Measurements from ENCODE around the gene GRAMD1A.
"Not testable (repeated sequence)": the region's sequence is repeated elsewhere in the genome, so short reads cannot be mapped to it uniquely, and the experiment has no call there.

The GRAMD1A gene

DNA sequence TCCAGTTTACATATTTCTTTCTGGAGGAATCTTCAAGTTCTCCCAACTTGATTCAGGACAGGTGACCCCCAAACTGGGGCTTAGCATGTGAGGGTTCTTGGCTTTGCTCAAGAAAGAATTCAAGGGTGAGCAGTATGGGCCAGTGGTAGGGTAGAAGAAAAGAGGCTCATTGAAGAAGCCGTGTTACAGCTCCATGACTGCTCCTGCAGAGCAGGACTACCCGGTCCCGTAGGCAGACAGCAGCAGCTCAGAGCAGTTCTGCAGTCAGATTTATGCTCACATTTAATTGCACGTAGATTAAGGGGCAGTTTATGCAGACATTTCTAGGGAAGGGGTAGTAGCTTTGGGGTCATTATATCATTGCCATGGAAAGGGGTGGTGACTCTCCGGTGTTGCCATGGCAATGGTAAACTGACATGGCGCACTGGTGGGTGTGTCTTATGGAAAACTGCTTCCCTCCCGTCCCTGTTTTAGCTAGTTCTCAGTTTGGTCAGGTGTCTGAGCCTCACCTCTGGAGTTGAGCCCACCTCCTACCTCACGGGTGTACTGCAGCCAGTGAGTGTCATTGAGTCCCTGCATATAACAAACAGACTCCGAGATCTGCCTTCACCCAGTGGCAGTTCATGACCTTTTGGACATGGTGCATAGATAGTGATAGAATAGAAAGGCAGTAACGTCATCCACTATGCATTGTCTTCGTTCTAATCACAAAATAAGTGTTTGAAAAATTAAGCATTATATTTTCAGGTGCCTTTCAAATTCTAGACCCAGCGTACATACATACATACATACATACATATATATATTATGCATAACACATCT is 20.1 kb upstream of the GRAMD1A start:
- no peak for DNase-seq

DNA sequence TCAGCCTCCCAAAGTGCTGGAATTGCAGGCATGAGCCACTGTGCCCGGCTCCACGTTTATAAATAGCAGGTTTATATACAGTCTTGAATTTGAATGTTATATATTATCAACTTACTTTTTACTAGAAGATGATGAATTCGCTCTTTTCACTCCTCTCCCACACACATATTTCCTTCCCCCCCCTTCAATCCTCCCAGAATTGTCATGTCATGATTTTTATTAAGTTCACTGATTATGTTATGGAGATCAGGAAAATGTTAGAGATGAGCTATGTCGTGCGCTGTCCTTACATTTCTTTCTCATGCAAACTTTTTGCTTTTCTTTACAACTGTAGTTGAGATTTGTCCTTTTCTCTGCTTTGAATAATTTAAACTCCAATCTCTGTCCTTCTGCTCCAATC is 17.8 kb upstream of the GRAMD1A start:
- no peak for DNase-seq

- DNase-seq: no peak
Observed at GRCh38 chr19:34983786-34984185, 16.3 kb upstream of the GRAMD1A start.

- DNase-seq: no peak
Observed at GRCh38 chr19:34984287-34984686, 15.8 kb upstream of the GRAMD1A start.

- DNase-seq: peak; percentile 46
Observed at GRCh38 chr19:34985249-34986022, 14.7 kb upstream of the GRAMD1A start.

DNA sequence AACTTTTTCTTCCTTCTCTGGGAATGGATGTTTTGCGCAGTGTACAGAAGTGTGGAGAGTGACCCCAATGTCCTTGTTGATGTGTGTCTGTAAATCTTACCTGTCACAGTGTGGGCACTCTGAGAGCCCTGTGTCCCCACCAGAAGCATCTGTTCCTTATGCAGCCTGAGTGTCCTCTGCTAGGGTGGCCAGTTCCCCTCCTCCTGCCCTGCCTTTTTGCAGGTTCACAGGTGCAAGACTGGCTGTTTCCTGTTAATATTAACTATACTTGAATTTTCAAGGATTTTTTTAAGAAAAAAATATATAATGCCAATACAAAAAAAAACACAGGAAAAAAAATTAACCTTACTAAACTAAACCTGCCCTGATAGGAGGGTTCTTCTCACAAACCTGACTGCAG is 12.0 kb upstream of the GRAMD1A start:
- no peak for DNase-seq

GRCh38 chr19:34989298-34989697 is 10.8 kb upstream of the GRAMD1A start:
- no peak for DNase-seq

GRCh38 chr19:34990578-34991192 is 9.4 kb upstream of the GRAMD1A start:
- DNase-seq: no peak

DNA sequence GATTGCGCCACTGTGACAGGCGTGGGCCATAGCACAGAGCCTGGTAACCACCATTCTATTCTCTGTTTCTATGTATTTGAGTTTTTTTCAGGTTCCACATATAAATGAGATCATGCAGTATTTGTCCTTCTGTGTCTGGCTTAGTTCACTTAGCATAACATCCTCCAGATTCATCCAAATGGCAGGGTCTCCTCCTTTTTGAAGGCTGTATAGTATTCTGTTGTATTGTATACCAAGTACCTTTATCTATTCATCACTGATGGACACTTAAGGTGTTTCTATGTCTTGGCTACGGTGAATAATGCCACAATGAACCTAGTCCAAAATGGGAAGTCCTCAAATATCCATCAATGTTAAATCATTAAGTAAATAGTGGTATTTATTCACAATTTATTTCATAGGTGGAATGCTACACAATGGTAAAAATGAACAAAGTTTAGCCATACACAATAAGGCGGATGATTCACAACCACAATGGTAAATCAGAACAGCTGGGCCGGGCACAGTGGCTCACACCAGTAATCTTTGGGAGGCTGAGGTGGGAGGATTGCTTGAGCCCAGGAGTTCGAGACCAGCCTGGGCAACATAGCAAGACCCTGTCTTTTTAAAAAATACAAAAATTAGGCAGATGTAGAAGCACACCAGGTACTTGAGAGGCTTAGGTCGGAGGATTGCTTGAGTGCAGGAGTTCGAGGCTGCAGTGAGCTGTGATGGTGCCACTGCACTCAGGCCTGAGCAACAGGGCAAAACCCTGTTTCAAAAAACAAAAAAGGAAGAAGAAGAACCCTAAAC is 8.4 kb upstream of the GRAMD1A start:
- DNase-seq: no peak

GRCh38 chr19:34992582-34992981 is 7.5 kb upstream of the GRAMD1A start:
- DNase-seq: not testable (repeated sequence)

- no peak for DNase-seq
Observed at GRCh38 chr19:34994286-34994642, 5.9 kb upstream of the GRAMD1A start.

- DNase-seq: peak; percentile 96
Observed at GRCh38 chr19:34994643-34995541, 5.2 kb upstream of the GRAMD1A start.

- DNase-seq: peak; percentile 64
Observed at GRCh38 chr19:34995551-34995950, 4.6 kb upstream of the GRAMD1A start.

- DNase-seq: no peak
Observed at GRCh38 chr19:34997071-34997617, 3.0 kb upstream of the GRAMD1A start.

- DNase-seq: not testable (repeated sequence)
Observed at GRCh38 chr19:34998224-34998623, 1.9 kb upstream of the GRAMD1A start.

- DNase-seq: no peak
Observed at GRCh38 chr19:34998777-34999497, 1.2 kb upstream of the GRAMD1A start.

DNA sequence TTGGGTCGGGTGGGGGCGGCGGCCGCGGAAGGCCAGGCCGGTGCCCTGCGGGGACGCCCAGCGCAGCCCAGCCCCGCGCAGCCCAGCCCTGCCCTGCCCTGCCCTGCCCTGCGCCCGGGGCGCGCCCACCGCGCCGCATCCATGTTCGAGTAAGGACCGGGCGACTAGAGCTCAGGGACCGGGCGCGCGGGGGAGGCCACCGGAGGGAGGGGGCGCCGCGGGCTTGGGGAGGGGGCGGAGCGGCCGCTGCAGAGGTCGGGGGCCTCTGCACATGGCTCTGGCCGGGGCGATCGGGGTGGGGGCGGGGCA is 169 bp downstream of the GRAMD1A start:
- no peak for DNase-seq

- peak; percentile 94 for DNase-seq
Observed at GRCh38 chr19:35000647-35001501, 751 bp downstream of the GRAMD1A start.

DNA sequence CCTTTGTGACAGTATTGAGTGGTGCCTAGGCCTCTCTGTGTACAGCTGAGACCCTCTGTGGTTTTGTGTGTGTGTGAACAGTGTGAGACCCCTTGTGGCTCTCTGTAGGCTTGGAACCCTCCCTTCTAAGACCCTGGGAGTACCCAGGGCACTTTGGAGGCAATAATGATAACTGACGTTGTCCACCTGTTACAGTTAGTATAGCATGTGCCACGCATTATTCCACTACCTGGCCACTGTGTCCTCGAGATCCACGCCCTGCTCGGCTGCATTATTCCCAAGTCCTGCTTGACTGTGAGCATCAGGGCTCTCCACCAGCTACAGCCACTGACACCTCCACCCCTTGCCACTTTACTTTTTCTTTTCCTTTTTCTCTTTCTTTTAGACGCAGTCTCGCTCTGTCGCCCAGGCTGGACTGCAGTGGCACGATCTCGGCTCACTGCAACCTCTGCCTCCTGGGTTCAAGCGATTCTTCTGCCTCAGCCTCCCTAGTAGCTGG is 2.0 kb downstream of the GRAMD1A start:
- no peak for DNase-seq

All from DMS53 (cell line).